ENCODE results near the gene LRRC36. TPM values are rescaled to one million over a fixed set of nuclear protein-coding genes. Genes with fewer than 3 reads are reported as not detected.

LRRC36 gene
- total and polyA plus RNA-seq, 9 of the 15 experiments (the other 6 are each of a cell fraction or from before 2014, with no cell fraction given): 0.09 to 0.40 (median 0.17) TPM; not detected in 1

DNA sequence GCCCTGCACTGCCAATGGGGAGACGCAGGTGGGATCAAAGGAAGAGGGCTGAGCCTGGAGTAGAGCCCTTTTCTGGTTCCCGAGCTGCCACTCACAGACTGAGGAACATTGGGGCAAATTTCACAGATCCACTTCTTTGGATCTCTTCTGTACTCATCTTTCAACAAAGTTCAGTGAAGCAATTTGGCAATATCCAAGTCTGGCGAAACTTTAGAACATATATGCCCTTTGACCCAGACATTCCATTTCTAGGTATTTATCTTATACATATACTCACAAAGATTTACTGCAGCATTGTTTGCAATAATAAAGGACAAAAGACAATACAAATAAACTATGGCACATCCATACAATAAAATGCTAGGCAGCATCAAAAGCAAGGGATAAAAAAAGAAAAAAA, 84.7 kb downstream of the LRRC36 start (continued):
- TF ChIP-seq FOXA1 (IDR thresholded peaks at IDR 0.05; ENCODE audit: borderline replicate concordance) (no peak), NFE2 (IDR thresholded peaks at IDR 0.05; ENCODE audit: low read depth) (no peak), CTBP1 (IDR thresholded peaks at IDR 0.05; ENCODE audit: borderline replicate concordance) (no peak), ZBTB7A (IDR thresholded peaks at IDR 0.05; ENCODE audit: borderline replicate concordance, control insufficient read depth, low read depth, low read length) (no peak)

DNA sequence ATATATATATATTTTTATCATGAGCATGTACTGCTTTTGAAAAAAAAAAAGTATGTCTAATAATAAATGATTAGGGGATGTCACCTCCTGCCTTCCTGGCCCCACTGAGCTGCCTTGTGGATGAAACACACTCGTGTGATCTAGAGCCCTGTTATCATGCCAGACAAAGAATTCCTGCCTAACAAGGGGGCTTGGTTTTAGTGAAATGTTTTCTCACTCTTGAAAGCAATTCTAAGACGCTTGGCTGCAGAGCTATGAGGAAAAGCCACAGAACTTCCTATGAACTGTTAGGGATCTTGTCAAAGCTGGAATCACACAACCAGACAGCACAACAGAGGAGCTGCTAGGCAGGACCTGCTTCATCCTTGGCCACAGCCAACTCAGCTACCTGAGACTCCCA, 85.7 kb downstream of the LRRC36 start:
- no peak overlapping the region for H2AFZ ChIP-seq (ENCODE audit: low read depth, low read length)
- intact Hi-C loops (cut with micrococcal nuclease): loop anchor here (10.0 kb wide), 1 partner anchor 47 kb away; no protein-coding TSS in a partner anchor
- in situ Hi-C loops (cut with MboI): loop anchor here (25.0 kb wide), 1 partner anchor 450 kb away; the partner anchor contains the start of gene CES3
- H3K4me1 ChIP-seq (replicated peaks in 1 of 2; ENCODE audit: control insufficient read depth in 2 of 2, insufficient read depth in 2 of 2, low read length in 2 of 2): peaks cover 0 to 9% of the 10 kb centered on the region in 2 experiments; a peak in 2 of 5 replicates
- 0 out of 2 replicates have a peak, but pooled peaks cover 2% of the 10 kb centered on the region for H4K20me1 ChIP-seq (replicated peaks; ENCODE audit: control insufficient read depth, insufficient read depth, low read length)
- CTCF ChIA-PET (ENCODE audit: low intra/inter-chr PET ratio): interaction anchor here (0.6 kb wide), 1 partner anchor 108 kb away, joined by 5 read pairs; no protein-coding TSS in a partner anchor
- H3K36me3 ChIP-seq (ENCODE audit: control insufficient read depth, insufficient read depth, low read length): no peaks in the 10 kb centered on the region
- peaks cover 46 to 88% of the 10 kb centered on the region in 2 experiments for H3K27me3 ChIP-seq (ENCODE audit: control insufficient read depth in 2 of 2, insufficient read depth in 2 of 2, low read length in 2 of 2)
- no peaks in the 10 kb centered on the region for H3K9me1 ChIP-seq (ENCODE audit: control insufficient read depth, insufficient read depth, low read length)
- WGBS (ENCODE audit: insufficient coverage, low coverage, missing lambda C conversion rate): 0% methylated on average over 2 of the region's 2 CpGs
- no peaks in the 10 kb centered on the region for H3K9me3 ChIP-seq (replicated peaks; ENCODE audit: control insufficient read depth, insufficient read depth, low read depth, low read length)
- H3K79me2 ChIP-seq (ENCODE audit: control insufficient read depth, insufficient read depth, low read length): no peaks in the 10 kb centered on the region
- H3K4me3 ChIP-seq: no peak overlapping the region
- FAIRE-seq: no peak
- BruUV-seq (replicated peaks): no TSS peak
- ATAC-seq: no peak
- POLR2A ChIA-PET: interaction anchor here (0.6 to 0.7 kb wide), 3 partner anchors 27 to 208 kb away, joined by 3 to 4 read pairs (median 3); no protein-coding TSS in a partner anchor
- DNase-seq (ENCODE audit: extremely low read depth in 1 of 4, low spot score in 3 of 4): no peak
- no peak overlapping the region for H3K9ac ChIP-seq (ENCODE audit: insufficient read depth in 1 of 2, low read depth in 2 of 2, low read length in 2 of 2)
- H3K4me2 ChIP-seq (ENCODE audit: insufficient read depth, low read length): no peak overlapping the region
- H3K27ac ChIP-seq (ENCODE audit: extremely low read depth, low read depth, low read length): no peak overlapping the region
- TF ChIP-seq, protein P1, sequence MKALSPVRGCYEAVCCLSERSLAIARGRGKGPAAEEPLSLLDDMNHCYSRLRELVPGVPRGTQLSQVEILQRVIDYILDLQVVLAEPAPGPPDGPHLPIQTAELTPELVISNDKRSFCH (CRISPR knock-in tag; IDR thresholded peaks at IDR 0.05): no peak
- TF ChIP-seq, protein P1 (tag; IDR thresholded peaks at IDR 0.05): no peak
- TF ChIP-seq RFX5 (IDR thresholded peaks at IDR 0.05; ENCODE audit: low read depth, low read length) (no peak), STAT5A (IDR thresholded peaks at IDR 0.05; ENCODE audit: borderline replicate concordance, low read length) (no peak), MED1 (CRISPR knock-in tag; IDR thresholded peaks at IDR 0.05; ENCODE audit: borderline replicate concordance) (no peak), EP400 (IDR thresholded peaks at IDR 0.05) (no peak), SIN3A (IDR thresholded peaks at IDR 0.05; ENCODE audit: borderline replicate concordance in 2 of 2, control insufficient read depth in 1 of 2, low read depth in 2 of 2, low read length in 2 of 2) (no peak), ZNF124 (CRISPR knock-in tag; IDR thresholded peaks at IDR 0.05) (no peak), FOS (IDR thresholded peaks at IDR 0.05; ENCODE audit: extremely low read depth, insufficient read length) (no peak), LEF1 (IDR thresholded peaks at IDR 0.05) (no peak)
- TF ChIP-seq, protein P2, sequence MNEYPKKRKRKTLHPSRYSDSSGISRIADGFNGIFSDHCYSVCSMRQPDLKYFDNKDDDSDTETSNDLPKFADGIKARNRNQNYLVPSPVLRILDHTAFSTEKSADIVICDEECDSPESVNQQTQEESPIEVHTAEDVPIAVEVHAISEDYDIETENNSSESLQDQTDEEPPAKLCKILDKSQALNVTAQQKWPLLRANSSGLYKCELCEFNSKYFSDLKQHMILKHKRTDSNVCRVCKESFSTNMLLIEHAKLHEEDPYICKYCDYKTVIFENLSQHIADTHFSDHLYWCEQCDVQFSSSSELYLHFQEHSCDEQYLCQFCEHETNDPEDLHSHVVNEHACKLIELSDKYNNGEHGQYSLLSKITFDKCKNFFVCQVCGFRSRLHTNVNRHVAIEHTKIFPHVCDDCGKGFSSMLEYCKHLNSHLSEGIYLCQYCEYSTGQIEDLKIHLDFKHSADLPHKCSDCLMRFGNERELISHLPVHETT (CRISPR knock-in tag; conservative IDR thresholded peaks at IDR 0.05 in 1 of 2, IDR thresholded peaks at IDR 0.05 in 1 of 2): no peak
- TF ChIP-seq, protein P3, sequence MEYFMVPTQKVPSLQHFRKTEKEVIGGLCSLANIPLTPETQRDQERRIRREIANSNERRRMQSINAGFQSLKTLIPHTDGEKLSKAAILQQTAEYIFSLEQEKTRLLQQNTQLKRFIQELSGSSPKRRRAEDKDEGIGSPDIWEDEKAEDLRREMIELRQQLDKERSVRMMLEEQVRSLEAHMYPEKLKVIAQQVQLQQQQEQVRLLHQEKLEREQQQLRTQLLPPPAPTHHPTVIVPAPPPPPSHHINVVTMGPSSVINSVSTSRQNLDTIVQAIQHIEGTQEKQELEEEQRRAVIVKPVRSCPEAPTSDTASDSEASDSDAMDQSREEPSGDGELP (CRISPR knock-in tag; IDR thresholded peaks at IDR 0.05; ENCODE audit: borderline replicate concordance): no peak
- TF ChIP-seq, protein P4, sequence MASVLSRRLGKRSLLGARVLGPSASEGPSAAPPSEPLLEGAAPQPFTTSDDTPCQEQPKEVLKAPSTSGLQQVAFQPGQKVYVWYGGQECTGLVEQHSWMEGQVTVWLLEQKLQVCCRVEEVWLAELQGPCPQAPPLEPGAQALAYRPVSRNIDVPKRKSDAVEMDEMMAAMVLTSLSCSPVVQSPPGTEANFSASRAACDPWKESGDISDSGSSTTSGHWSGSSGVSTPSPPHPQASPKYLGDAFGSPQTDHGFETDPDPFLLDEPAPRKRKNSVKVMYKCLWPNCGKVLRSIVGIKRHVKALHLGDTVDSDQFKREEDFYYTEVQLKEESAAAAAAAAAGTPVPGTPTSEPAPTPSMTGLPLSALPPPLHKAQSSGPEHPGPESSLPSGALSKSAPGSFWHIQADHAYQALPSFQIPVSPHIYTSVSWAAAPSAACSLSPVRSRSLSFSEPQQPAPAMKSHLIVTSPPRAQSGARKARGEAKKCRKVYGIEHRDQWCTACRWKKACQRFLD (CRISPR knock-in tag; IDR thresholded peaks at IDR 0.05): no peak

Measured in K562 (cell line).